GM12873 (cell line): ENCODE results near the gene RMND1.

Experiments used
- CTCF ChIP-seq: IDR thresholded peaks from 2 replicates; pipeline ENCODE4 v1.5.1; 2012; ENCODE audit warnings: low read depth, mild to moderate bottlenecking, moderate library complexity, low read length, control low read depth; ENCODE audit not compliant: insufficient read depth; ENCODE audit errors: missing control alignments

The RMND1 gene

GRCh38 chr6:151493804-151494234, 41.9 kb upstream of the RMND1 start, which contains the start of gene CCDC170:
Gene CCDC170 (plus strand): TSS chr6:151494017. CDS start chr6:151494129, 112 bp downstream.
- no peak for TF ChIP-seq CTCF

- TF ChIP-seq CTCF, result no peak
Measured at GRCh38 chr6:151493161-151493803, 41.4 kb upstream of the RMND1 start.

GRCh38 chr6:151490996-151491395, 39.1 kb upstream of the RMND1 start:
- TF ChIP-seq CTCF, result no peak

GRCh38 chr6:151488226-151488625, 36.3 kb upstream of the RMND1 start:
- TF ChIP-seq CTCF, result no peak

GRCh38 chr6:151483994-151484393, 32.1 kb upstream of the RMND1 start:
- TF ChIP-seq CTCF, result no peak

GRCh38 chr6:151482290-151482689, 30.4 kb upstream of the RMND1 start:
- no peak for TF ChIP-seq CTCF

GRCh38 chr6:151481786-151482185, 29.9 kb upstream of the RMND1 start:
- TF ChIP-seq CTCF, result no peak
